HT-29 (cell line): ENCODE results near the gene KHK. TPM values are rescaled to one million over a fixed set of nuclear protein-coding genes. Genes with fewer than 3 reads are reported as not detected.
"Not testable (repeated sequence)": the region's sequence is repeated elsewhere in the genome, so short reads cannot be mapped to it uniquely, and the experiment has no call there.

ENCODE experiments used
- DNase-seq: peaks from one replicate; pipeline ENCODE4 v3.0.0-alpha.2; 2015; ENCODE audit warnings: low spot score
- total RNA-seq: library from RNA; depleted of rRNA; stranded (reverse); fragments of >200 nt; shearing (Covaris generic); gene quantifications from 2 replicates; pipeline ENCODE4 v1.2.3, GENCODE V29; 2014

The KHK gene
- total RNA-seq, 1 experiment from 2014 or later, result 4.2 TPM

DNA sequence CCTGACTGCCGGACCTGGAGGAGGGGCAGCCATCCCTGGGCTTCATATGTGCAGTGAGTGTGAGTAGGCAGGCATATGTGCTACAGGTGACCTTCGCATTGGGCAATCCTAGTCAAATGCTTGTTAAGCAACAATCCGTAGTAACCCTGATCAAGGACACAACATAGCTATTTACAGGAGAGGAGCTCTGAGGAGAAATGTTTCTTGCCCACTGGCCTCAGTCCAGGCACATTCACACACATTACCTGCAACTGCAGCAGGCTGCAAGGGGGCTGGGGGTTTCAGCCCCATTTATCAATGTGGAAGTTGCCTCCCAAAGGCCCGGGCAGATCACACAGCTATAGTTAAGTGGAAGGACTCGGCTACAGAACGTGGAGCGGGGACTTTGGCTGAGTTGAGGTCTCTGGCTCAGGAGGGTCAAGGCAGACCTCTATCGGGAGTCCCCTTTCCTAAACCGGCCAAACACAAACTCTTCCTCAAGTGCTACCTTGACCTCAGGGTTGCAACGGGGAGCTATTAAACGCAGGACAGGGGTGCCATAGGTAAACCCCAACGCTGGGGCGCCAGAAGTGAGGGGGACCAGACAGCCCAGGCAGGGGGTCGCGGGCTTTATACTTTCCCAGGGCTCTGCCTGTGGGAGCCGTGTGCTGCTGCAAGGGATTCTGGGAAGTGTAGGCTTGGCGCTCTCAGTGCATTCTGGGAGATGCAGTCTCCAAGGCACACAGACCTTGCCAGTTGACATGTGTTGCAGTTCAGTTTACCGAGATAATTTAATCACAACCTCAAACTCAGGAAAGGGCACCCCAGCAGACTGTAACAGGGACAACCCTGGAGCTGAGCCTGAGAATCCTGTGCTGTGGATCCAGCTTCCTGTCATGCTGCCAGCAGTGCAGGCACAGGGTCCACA is 9.4 kb downstream of the KHK start:
- DNase-seq, result peak; percentile 56

DNA sequence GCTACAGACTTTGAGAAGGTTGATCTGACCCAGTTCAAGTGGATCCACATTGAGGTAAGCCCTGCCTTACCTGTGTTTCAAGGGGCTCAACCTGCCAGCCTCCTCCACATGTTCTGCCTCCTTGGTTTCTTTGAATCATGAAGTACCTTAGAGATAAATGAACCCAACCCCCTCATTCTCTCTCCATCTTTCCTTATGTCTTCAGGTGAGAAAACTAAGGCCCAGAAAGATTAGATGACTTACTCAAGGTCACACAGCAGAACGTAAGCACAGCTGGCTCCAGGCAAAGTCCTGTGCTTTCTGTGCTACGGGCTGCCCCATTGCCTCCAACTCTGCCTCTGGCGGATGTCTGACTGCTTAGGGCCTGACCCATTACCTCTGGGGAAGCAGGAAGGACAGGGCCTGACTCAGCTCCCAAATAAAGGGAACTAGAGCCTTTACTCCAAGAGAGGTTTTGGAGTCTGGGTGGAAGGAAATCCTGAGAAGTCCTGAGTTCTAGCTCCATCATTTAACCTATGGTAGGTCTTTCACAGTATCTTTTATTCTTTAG is 10.3 kb downstream of the KHK start:
- DNase-seq, result no peak

DNA sequence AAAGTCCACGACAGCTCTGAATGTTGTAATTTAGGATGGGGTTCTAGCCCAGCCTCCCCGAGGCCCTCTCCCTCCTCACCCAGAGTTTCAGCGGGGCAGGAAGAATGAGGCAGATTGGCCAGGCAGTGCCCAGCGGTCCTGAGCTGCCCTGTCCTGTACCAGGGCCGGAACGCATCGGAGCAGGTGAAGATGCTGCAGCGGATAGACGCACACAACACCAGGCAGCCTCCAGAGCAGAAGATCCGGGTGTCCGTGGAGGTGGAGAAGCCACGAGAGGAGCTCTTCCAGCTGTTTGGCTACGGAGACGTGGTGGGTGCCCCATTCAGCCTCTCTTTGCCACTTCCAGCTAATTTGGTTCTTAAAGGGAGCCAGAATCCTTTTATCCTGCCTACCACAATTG is 10.8 kb downstream of the KHK start:
- no peak for DNase-seq

DNA sequence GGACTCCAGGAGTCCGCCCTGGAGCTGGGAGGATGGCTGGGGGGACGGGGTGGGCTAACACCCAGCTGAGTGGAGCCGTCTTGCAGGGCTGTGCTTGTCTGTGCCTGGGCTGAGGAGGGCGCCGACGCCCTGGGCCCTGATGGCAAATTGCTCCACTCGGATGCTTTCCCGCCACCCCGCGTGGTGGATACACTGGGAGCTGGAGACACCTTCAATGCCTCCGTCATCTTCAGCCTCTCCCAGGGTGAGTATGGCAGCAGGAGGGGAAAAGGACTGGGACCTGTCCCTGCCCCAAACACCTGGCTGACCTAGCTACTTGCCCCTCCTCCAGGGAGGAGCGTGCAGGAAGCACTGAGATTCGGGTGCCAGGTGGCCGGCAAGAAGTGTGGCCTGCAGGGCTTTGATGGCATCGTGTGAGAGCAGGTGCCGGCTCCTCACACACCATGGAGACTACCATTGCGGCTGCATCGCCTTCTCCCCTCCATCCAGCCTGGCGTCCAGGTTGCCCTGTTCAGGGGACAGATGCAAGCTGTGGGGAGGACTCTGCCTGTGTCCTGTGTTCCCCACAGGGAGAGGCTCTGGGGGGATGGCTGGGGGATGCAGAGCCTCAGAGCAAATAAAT is 12.9 kb downstream of the KHK start:
- no peak for DNase-seq

DNA sequence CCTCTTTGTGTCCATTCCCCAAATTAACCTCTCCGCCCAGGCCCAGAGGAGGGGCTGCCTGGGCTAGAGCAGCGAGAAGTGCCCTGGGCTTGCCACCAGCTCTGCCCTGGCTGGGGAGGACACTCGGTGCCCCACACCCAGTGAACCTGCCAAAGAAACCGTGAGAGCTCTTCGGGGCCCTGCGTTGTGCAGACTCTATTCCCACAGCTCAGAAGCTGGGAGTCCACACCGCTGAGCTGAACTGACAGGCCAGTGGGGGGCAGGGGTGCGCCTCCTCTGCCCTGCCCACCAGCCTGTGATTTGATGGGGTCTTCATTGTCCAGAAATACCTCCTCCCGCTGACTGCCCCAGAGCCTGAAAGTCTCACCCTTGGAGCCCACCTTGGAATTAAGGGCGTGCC is 13.5 kb downstream of the KHK start:
- no peak for DNase-seq

DNA sequence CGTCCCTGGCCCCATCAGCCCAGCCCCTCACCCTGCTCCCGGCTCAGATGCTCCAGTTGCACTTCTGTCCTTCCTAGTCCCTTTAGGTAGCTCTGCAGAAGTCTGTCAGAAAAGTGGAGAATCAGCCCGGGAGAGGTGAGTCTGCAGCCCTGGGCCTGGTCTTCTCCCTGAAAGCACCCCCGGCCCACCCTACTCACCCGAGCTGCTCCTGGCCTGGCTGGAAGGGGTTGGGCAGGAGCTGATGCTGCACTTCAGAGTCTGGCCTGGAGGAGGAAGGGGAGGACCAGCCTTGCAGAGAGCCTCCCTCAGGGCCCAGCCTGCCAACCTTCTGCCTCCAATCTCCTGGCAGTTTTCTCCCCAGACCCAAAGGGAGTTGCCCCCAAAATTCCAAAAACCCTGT is 15.8 kb downstream of the KHK start:
- DNase-seq, result no peak

DNA sequence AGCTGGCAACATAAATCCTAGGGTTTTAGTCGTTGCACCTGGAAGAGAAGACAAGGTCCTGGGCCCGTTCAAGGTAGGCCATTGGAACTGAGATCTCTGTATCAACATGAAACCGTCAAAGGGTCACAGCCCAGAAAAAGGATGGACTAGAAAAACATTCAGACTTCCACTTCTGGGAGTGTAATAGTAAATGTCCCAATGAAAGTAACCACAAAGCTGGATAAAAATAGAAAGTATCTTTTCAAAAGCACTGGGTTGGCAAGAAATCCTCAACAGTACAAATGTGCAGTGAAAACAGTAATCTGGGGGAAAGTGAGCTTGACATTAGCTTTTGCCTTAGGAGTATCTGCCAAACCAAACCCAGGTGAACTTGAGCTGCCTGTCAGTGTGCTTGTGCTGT is 19.4 kb downstream of the KHK start:
- no peak for DNase-seq

DNA sequence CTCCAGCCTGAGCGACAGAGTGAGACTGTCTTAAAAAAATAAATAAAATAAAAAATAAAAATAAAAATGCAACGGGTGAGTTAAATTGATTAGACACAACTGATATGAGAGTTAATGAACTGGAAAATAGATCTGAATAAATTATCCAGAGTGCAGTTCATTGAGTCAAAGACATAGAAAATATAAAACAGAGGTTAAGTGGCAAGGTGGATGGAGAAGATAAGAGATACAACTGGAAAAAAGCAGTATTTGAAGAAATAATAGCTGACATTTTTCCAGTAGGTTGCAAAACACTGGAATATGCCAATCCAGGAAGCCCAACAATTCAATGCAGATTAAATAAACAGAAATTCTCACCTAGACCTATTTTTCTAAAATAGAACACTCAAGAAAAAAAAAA is 21.6 kb downstream of the KHK start:
- no peak for DNase-seq

DNA sequence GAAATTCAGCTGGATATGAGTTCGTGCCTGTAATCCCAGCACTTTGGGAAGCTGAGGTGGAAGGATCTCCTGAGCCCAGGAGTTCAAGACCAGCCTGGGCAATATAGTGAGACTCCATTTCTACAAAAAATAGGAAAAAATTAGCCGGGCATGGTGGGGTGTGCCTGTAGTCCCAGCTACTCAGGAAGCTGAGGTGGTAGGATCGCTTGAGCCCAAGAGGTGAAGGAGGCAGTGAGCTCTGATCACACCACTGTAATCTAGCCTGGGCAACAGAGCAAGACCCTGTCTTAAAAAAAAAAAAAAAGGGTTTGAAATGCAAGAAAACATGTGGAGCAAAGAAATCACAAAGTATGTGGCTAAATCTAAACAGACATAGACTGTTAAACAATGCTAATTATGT is 22.5 kb downstream of the KHK start:
- DNase-seq, result no peak

DNA sequence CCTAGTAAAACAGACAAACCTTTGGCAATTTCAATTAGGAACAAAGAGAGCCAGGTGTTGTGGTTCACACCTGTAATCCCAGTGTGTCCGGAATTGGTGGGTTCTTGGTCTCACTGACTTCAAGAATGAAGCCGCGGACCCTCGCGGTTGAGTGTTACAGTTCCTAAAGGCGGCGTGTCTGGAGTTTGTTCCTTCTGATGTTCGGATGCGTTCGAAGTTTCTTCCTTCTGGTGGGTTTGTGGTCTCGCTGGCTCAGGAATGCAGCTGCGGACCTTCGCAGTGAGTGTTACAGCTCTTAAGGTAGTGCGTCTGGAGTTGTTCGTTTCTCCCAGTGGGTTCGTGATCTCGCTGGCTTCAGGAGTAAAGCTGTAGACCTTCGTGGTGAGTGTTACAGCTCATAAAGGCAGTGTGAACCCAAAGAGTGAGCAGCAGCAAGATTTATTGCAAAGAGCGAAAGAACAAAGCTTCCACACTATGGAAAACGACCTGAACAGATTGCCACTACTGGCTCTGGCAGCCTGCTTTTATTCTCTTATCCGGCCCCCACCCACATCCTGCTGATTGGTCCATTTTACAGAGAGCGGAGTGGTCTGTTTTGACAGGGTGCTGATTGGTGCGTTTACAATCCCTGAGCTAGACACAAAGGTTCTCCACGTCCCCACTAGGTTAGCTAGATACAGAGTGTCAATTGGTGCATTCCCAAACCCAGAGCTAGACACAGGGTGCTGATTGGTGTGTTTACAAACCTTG is 24.2 kb downstream of the KHK start:
- DNase-seq, result not testable (repeated sequence)

DNA sequence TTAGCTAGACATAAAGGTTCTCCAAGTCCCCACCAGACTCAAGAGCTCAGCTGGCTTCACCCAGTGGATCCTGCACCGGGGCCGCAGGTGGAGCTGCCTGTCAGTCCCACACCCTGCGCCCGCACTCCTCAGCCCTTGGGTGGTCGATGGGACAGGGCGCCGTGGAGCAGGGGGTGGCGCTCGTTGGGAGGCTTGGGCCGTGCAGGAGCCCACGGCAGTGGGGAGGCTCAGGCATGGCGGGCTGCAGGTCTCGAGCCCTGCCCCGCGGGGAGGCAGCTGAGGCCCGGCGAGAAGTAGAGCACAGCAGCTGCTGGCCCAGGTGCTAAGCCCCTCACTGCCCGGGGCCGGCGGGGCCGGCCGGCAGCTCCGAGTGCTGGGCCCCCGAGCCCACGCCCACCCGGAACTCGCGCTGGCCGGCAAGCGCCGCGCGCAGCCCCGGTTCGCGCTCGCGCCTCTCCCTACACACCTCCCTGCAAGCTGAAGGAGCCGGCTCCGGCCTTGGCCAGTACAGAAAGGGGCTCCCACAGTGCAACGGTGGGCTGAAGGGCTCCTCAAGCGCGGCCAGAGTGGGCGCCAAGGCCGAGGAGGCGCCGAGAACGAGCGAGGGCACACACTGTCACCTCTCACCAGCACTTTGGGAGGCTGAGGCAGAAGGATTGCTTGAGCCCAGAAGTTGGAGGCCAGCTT is 25.0 kb downstream of the KHK start:
- DNase-seq, result not testable (repeated sequence)

DNA sequence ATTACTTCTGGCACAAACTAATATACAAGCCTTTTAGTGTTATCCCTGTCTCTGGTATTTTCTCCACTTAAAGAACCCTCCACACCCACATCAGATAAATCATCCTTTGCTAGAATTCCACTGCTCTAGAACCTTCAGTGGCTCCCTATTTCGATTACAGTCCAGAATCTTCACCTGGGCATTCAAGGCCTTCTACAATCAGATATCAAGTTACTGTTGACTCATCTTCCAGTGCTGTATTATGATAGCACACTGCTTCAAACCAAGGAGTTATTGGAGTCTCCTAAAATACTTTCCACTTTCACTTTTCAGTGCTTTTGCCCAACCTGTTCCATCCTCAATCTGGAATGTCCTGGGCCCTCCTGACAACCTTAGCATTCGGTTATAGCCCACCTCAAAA is 28.9 kb downstream of the KHK start:
- DNase-seq, result no peak

DNA sequence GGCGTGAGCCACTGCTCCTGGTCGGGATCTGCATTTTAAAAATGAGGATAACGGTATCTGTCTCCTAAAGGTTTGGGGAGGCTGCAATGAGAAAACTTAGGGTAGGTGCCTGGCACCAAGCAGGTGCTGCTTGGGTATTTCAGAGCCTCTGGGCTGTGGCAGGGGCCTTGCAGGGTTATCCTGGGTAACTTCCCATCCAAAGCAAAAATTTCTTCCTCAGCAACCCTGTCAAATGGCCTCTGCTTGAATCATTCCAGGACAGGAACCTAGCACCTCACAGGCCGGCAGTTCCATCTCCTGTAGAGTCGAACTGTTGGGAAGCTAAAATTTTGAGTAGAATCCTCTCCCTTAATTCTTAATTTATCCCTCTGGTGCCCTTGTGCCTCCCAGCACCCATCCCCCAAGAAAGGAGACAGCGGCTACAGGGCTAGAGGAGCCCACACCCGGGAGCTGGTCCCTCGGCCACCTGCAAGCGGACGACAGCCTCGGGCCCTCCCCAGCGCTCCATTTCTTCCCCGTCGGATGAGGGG is 31.5 kb downstream of the KHK start:
- DNase-seq, result no peak

DNA sequence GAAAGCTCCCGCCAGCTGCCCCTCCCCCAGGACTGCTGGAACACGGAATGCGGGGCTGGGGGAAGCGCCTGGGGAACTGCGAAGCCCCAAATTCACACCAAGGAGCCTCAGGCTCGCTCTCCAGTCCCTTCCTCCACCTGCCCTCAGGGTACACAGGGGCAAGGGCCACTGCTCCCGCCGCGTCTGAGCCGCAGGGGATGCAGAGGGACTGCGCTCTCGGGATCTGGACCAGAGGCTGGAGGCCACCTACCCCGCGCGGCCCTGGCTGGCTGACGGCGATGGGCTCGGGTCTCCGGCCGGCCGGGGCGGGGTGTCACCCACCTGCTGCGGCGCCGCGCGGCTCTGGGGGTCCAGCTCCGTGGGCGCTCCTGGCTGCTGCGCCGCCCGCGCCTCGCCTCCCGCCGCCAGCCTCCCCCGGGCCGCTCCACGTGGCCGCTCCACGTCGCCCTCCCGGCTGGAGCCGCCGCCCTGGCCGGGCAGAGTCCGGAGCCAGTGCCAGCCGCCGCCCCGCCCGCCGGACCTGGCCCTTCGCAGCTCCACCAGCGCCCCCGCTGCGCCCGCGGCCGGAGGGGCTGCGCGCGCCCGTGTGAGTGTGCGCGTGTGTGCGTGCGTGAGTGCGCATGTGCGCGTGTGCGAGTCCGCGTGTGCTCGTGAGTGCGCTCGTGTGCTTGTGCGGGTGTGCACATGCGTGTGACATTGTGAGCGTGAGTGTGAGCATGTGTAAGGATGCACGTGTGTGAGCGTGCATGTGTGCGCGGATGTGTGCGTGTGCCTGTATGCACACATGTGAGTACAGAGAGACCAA is 32.2 kb downstream of the KHK start, which contains the start of gene CGREF1:
Gene CGREF1, minus strand, starts transcription at position 604 of the 805 bp plus-strand sequence. CDS start 14,762 bp downstream, outside the sequence.
- DNase-seq, result no peak

DNA sequence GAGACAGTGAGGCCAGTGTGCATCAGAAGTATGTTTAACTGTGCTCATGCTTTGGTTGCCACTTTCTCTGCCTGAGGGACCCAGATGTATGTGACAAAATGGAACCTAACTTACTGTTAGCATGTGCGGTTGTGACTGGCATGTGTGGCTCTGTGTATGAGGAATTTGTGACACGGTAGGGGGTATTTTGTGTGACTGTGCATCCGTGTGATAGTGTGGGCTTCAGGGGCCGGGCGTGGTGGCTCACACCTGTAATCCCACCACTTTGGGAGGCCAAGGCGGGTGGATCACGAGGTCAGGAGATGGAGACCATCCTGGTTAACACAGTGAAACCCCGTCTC is 32.7 kb downstream of the KHK start:
- DNase-seq, result not testable (repeated sequence)

DNA sequence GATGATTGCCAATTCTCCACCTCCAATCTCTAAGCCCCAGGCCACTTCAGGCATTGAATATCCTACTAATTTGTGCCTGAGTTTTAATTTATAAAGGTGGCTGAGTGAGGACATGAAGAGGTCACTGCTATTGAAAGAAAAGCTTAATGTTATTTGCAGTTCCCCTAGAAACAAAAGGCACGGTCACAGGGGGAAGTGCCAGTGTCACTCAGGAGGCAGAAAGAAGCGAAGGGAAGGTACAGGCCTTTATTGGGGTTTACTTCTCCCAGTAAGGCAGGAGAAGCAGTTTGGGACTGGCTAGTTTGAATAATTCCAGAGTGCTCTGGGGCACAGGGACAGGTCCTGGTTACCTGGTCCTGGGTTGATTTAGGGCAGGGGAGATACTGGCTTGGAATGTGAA is 35.3 kb downstream of the KHK start:
- no peak for DNase-seq

DNA sequence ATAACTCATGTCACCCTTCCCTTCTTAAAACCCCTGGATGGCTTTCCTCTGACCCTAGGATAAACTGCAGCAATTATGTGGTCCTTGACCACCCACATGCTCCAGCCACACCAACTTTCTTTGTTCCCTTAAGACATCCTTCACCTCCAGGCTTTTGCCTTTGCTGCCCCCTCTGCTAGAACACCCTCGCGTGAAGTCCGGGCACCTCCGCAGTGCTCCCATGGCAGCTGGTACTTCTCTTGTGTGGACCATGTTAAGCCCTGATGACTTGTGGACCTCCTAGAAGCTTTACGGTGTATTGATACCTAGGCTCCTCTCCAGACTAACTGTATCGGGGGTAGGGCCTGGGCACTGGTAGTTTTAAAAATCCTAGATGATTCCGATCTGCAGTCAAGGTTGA is 36.2 kb downstream of the KHK start:
- no peak for DNase-seq

DNA sequence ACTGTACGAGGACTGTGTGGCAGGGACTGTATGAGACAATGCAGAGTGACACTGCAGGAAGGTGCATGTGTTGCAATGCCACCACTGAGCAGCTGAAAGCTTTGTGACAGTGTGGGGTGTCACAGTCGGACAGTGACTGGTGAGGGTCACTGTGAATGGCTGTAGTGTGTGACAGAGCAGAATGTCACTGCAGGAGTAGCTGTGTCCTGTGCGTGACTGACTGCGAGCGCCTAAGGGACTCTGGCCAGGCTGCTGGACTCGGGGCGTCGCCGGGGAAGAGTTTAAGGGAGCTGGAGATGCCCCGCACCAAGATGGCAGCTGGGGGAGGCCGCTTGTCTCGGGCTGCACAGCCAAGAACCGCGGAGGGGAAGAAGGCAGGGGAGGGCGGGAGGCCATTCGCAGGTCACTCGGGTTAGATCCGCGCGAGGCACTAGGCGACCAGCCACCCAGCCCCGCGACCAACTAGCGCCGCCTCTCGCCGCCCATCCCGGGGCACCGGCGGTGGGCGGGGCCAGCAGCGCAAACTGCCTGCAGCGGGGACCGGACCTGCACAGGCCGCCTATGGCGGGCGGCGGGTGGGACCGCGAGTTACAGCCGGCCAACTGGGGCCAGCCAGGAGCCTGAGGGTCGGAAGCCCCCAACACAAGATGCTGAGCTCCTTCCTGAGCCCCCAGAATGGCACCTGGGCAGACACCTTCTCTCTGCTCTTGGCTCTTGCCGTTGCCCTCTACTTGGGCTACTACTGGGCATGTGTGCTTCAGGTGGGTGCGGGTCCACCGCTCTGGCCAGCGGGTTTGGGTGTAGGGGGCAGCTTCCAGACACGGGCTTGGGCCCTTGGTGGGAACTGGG is 37.0 kb downstream of the KHK start, which contains the start of gene ABHD1:
Gene ABHD1, plus strand, starts transcription at position 514 of the 849 bp plus-strand sequence. Its CDS starts 134 bp downstream, at position 648.
- DNase-seq, result no peak

DNA sequence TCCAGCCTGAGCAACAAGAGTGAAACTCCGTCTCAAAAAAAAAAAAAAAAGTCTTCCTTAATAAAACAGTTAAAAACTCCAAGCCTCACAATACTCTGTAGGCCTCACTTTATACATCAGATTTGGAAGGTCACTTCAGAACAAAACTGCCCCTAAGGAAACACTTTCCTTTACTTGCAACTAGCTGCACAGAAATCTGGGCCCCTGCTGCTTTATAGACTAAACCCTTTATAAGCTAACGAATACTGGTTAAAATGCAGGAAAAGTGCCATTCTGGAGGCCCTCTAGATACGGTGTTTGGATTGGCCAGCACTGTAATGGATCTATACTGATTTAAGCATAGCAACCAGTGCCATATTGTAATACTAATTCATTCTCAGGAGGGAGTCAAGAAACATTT is 38.5 kb downstream of the KHK start:
- DNase-seq, result no peak
